Measurements from ENCODE around the gene BAIAP2.

Gene BAIAP2

DNA sequence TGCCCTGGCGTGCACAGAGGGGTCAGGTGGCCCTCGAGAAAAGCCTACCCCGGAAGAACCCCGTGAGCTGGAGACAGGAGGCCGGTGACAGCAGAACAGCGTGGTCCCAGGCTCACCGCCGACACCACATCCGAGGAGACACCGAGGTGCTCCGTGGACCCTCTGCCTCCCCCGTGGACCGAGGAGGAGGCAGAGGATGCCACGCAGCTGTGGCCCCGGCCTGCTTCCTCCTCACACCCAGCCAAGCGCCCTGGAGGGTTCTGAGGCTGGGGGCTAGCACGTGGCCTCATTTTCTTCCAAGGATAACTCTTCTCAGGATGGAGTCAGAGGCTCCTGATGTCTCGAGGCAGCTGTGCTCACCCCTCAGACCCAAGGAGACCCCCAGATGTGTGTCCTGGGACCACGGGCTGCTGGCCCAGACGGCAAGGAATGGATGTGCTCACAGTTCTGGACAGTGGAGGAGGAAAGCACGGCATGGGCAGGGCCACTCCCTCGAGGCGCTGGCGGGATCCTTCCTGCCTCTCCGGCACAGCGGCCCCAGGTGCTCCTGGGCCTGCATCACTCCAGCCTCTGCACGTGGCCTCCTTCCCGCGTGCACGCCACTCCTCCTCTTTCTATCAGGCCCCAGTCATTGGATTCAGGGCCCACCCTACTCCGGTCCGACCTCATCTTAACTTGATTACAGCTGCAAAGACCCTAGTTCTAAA, 125.9 kb downstream of the BAIAP2 start:
- no peak for DNase-seq (ENCODE audit: low read depth)

- no peak for DNase-seq (ENCODE audit: low read depth)
These were observed 126.6 kb downstream of the BAIAP2 start for GRCh38 chr17:81161536-81161935.

GRCh38 chr17:81161972-81162371, 127.0 kb downstream of the BAIAP2 start:
- DNase-seq (ENCODE audit: low read depth): no peak

- DNase-seq (ENCODE audit: low read depth): no peak
These were observed 127.5 kb downstream of the BAIAP2 start for GRCh38 chr17:81162491-81162890.

GRCh38 chr17:81163051-81163695, 128.2 kb downstream of the BAIAP2 start:
- DNase-seq (ENCODE audit: low read depth): no peak

DNA sequence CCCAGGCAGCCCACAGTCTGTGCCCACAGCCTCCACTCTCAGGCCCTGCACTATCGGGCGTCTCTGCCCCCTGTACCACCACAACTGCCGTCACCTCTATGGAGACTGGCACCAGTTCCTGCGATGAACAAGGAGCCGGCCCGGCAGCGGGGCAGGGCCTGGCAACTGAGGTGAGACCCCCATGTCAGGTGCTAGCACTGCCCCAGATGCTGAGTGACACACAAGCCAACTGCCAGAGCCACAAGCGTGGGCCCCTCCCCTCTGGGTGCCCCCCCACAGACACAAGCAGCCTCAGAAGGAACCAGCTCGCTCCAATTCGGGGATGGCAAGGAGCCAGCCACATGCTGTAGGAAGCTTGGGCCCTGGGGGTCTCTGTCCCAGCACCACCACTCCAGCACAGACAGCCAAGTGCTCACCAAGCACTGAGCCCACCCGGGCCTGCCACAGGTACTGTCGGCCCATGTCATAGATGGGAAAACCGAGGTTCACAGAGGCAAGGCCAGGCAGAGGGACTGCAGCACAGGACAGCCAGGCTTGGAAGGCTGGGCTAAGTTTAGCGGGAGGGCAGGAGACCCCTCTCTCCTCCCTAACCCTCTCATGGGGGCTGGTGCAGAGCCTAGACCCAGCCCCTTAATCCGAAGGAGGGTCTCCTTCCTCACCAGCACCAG, 128.9 kb downstream of the BAIAP2 start:
- DNase-seq (ENCODE audit: low read depth): no peak

DNA sequence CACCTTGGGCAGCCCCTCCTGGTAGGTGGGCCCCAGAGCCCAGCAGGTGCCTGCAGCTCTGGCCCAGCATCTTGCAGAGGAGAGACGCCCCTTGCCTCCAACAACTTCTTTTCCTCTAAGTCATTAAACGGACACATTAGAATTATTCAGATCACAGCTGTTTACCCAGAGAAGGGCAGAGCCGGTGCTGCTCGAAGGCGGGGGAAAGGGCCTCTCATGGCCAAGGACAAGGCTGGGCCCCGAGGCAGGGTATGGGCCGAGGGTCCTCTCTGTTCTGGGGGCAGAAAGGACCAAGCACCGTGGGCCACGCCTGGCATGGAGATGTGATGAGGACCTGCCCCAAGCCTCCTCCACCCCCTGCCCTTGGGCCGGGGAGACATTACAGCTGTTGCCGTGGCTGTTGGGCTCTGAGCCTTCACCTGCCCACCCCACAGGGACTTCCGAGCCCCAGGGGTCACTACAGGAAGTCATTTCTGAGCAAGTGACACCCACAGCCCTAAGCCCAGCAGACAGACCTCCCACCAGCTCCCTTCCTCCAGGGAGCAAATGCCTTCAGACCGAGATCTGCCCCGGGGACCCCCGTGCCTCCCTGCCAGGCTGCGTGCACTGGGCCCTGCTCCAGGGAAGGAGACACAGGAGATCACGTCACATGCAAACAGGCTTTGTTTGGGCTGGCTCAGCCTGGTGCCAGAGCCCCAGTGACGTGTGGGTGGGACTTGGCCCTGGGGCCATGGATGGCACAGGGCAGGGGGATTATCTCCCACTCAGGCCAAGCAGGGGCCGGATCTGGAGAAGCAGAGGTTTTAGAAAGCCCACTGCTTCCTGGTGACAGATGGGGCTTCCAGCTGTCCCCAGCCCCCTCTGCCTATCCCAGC, 129.7 kb downstream of the BAIAP2 start:
- DNase-seq (ENCODE audit: low read depth): no peak

DNA sequence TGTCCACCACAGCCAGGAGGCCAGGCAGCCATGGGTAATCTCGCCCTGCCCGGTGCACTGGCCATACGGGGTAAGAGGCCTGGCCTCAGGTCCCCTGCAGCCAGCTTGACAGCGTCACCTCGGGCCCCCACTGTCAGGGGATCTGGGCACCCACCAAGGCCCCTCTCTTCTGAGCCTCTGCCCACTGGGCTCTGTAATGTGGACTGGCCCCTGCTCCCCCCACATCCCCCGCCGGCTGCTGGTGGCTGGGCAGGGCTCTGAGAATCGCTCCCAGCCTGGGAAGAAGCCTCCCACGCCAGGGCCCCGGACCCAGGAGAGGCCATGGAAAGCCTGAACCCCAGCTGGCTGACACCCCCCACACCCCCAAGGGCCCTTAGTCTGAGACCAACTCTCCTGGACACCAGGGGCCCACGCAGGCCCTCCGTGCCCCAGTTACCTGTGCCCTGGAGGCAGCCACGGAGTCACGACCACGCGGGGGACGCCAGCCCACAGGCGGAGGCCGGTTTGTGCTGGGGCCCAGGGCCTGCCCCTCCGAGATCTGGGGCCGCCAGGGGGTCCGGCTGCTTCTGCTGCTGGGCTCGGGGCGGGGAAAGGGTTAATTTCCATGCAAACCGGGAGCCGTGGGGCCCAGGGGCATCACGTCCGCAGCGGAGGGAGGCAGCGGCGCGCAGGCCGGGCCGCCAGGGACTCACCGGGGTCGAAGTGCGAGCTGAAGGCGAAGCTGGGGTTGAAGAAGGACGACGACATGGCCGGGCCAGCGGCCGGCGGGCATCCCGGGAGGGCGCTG, 130.5 kb downstream of the BAIAP2 start, which contains the start of gene PVALEF:
Gene PVALEF, plus strand, starts transcription at position 262 of the 787 bp plus-strand sequence. CDS start 15,720 bp downstream, outside the sequence.
- no peak for DNase-seq (ENCODE audit: low read depth)

DNA sequence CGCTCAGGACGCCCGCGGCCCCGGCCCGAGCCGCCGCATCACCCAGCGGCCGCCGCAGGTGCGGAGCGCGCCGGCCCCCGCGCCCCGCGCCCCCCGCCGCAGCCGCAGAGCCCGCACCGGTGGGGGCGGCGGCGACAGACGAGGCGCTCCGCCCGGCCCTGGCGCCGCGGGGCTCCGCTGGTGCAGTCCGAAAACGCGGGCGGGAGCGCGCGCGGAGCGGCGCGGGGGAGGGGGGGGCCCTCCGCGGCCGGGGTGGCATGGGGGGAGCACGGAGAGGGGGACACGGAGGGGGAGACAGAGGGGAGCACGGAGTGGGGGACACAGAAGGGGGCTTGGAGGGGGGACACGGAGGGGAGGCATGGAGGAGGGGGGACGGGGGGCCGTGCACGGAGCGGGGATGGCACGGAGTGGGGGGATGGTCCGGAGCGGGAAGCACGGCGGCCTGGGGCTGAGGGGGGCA, 131.1 kb downstream of the BAIAP2 start, which contains the start of gene AATK:
Gene AATK, minus strand, starts transcription at position 189 of the 460 bp plus-strand sequence. CDS start 229 bp downstream, outside the sequence.
- DNase-seq (ENCODE audit: low read depth): no peak
